ENCODE data around the gene OR52M1.

- peak in 1 of 12 donors; percentile 6 for TF ChIP-seq CTCF (IDR thresholded peaks at IDR 0.05)
- no peak for TF ChIP-seq POLR2A (IDR thresholded peaks at IDR 0.05)
Observed at GRCh38 chr11:4551346-4551979, 6.5 kb downstream of the OR52M1 start.
